ENCODE results near the gene LCA5.

The LCA5 gene

DNA sequence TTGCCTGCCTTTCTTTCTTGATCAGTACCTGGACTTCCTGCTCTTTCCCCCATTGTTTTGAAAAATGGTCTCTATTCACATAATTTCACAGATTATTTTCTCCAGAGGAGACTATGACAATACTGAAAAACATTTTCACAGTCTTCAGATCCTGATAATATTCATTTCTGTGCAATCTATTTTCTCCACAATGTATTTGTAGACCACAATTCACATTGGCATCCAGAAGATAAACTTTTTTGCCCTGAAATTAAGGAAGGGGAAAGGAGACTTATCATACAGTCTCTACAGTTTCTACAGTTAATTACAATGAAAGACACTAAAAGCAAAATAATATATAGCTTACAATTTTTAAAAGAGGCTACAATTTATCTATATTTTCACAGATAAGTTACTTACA is 18.4 kb downstream of the LCA5 start:
- Histone ChIP-seq H2BK5ac (ENCODE audit: low read depth, low read length, poor library complexity, severe bottlenecking) (no peak overlapping the region), H3K23ac (ENCODE audit: low read length in 2 of 2) (no peak overlapping the region), H4K8ac (ENCODE audit: low read length) (no peak overlapping the region), H3K4me3 (ENCODE audit: insufficient read depth in 1 of 2, low read depth in 1 of 2, low read length in 2 of 2) (no peak overlapping the region), H3K27ac (ENCODE audit: low read length, poor library complexity, severe bottlenecking) (no peak overlapping the region), H3K4ac (ENCODE audit: low read depth in 1 of 2, low read length in 2 of 2) (no peak overlapping the region), H3K27me3 (ENCODE audit: control insufficient read depth in 1 of 2, insufficient read depth in 1 of 2, low read length in 2 of 2) (no peaks in the 10 kb centered on the region), H3K14ac (ENCODE audit: low read length in 2 of 2) (no peak overlapping the region), H3K36me3 (ENCODE audit: control insufficient read depth in 1 of 2, insufficient read depth in 2 of 2, low read depth in 1 of 2, low read length in 2 of 2) (peaks cover 0 to 5% of the 10 kb centered on the region in 2 experiments), H3K18ac (ENCODE audit: low read depth in 1 of 2, low read length in 2 of 2) (no peak overlapping the region), H3K79me1 (replicated peaks; ENCODE audit: low read length, poor library complexity, severe bottlenecking) (no peaks in the 10 kb centered on the region), H2BK12ac (ENCODE audit: low read length in 2 of 2) (no peak overlapping the region), H3K4me2 (ENCODE audit: low read length, poor library complexity, severe bottlenecking) (no peak overlapping the region), H2BK120ac (ENCODE audit: low read depth, low read length) (no peak overlapping the region), H3K4me1 (ENCODE audit: control insufficient read depth, insufficient read depth, low read depth, low read length) (no peaks in the 10 kb centered on the region), H2AK5ac (ENCODE audit: low read length, severe bottlenecking) (no peak overlapping the region), H2AFZ (ENCODE audit: low read depth, low read length) (no peak overlapping the region), H2BK15ac (ENCODE audit: low read depth, poor library complexity, severe bottlenecking) (no peak overlapping the region), H4K91ac (ENCODE audit: low read length) (no peak overlapping the region), H3K9ac (ENCODE audit: low read length) (no peak overlapping the region), H3K9me3 (ENCODE audit: control insufficient read depth, low read length) (no peaks in the 10 kb centered on the region)
- DNase-seq, result no peak

DNA sequence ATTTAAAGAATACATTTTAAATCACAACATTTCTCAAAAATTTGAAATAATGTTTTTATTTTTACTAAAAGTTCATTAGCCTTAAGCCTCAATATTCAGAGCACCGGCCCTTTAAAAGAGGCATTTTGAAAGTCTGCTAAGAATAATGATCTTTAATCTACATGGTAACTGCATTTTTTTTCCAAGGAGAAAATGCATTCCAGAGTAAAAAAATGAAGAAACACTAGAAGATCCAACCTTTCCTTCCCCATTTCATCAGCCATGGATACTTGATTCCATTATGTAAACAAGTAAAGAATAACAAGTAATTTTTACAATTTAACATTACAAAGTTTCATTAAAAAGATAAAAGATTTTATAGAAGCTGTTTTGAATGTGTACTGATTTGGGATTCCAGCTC is 21.8 kb downstream of the LCA5 start:
- Histone ChIP-seq H2BK5ac (ENCODE audit: low read depth, low read length, poor library complexity, severe bottlenecking) (no peak overlapping the region), H3K9ac (ENCODE audit: low read length) (no peak overlapping the region), H3K4me2 (ENCODE audit: low read length, poor library complexity, severe bottlenecking) (no peak overlapping the region), H4K91ac (ENCODE audit: low read length) (no peak overlapping the region), H2AFZ (ENCODE audit: low read depth, low read length) (no peak overlapping the region), H4K8ac (ENCODE audit: low read length) (no peak overlapping the region), H3K9me3 (ENCODE audit: control insufficient read depth, low read length) (no peaks in the 10 kb centered on the region), H3K4me3 (ENCODE audit: insufficient read depth in 1 of 2, low read depth in 1 of 2, low read length in 2 of 2) (no peak overlapping the region), H3K27me3 (ENCODE audit: control insufficient read depth in 1 of 2, insufficient read depth in 1 of 2, low read length in 2 of 2) (no peaks in the 10 kb centered on the region), H3K79me1 (replicated peaks; ENCODE audit: low read length, poor library complexity, severe bottlenecking) (peaks cover 2% of the 10 kb centered on the region), H3K18ac (ENCODE audit: low read depth in 1 of 2, low read length in 2 of 2) (no peak overlapping the region), H3K4ac (ENCODE audit: low read depth in 1 of 2, low read length in 2 of 2) (no peak overlapping the region), H3K27ac (ENCODE audit: low read length, poor library complexity, severe bottlenecking) (no peak overlapping the region), H2BK12ac (ENCODE audit: low read length in 2 of 2) (no peak overlapping the region), H3K23ac (ENCODE audit: low read length in 2 of 2) (no peak overlapping the region), H2BK120ac (ENCODE audit: low read depth, low read length) (no peak overlapping the region), H3K4me1 (ENCODE audit: control insufficient read depth, insufficient read depth, low read depth, low read length) (no peaks in the 10 kb centered on the region), H3K14ac (ENCODE audit: low read length in 2 of 2) (no peak overlapping the region), H2BK15ac (ENCODE audit: low read depth, poor library complexity, severe bottlenecking) (no peak overlapping the region), H2AK5ac (ENCODE audit: low read length, severe bottlenecking) (no peak overlapping the region), H3K36me3 (ENCODE audit: control insufficient read depth in 1 of 2, insufficient read depth in 2 of 2, low read depth in 1 of 2, low read length in 2 of 2) (peaks cover 0 to 27% of the 10 kb centered on the region in 2 experiments)
- no CpG with 5 or more reads among the region's 1 CpG for WGBS
- DNase-seq, result no peak

DNA sequence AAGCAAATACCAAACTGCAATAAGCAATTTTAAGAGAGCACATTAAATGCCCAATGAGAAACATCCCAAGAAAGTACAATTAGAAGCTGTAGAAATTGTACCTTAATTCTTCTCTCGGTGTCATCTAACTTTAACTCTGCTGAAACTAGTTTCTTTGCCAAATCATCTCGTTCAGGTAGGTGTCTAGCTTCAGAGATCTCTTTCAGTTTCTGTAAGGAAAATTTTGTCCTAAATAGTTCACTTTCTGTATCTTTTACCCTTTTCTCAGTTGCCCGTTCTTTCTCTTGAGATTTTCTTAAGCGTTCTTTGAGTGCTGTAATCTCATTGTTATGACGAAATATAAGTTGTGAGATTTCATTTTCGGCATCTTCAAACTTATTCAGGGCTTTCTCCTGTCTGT is 24.1 kb downstream of the LCA5 start:
- Histone ChIP-seq H3K4me3 (ENCODE audit: insufficient read depth in 1 of 2, low read depth in 1 of 2, low read length in 2 of 2) (no peak overlapping the region), H4K8ac (ENCODE audit: low read length) (no peak overlapping the region), H3K36me3 (ENCODE audit: control insufficient read depth in 1 of 2, insufficient read depth in 2 of 2, low read depth in 1 of 2, low read length in 2 of 2) (peaks cover 0 to 22% of the 10 kb centered on the region in 2 experiments), H2AFZ (ENCODE audit: low read depth, low read length) (no peak overlapping the region), H3K4me1 (ENCODE audit: control insufficient read depth, insufficient read depth, low read depth, low read length) (no peaks in the 10 kb centered on the region), H3K27ac (ENCODE audit: low read length, poor library complexity, severe bottlenecking) (no peak overlapping the region), H2BK12ac (ENCODE audit: low read length in 2 of 2) (no peak overlapping the region), H4K91ac (ENCODE audit: low read length) (no peak overlapping the region), H3K79me1 (replicated peaks; ENCODE audit: low read length, poor library complexity, severe bottlenecking) (peaks cover 4% of the 10 kb centered on the region), H2BK15ac (ENCODE audit: low read depth, poor library complexity, severe bottlenecking) (no peak overlapping the region), H3K9ac (ENCODE audit: low read length) (no peak overlapping the region), H3K4ac (ENCODE audit: low read depth in 1 of 2, low read length in 2 of 2) (no peak overlapping the region), H3K14ac (ENCODE audit: low read length in 2 of 2) (no peak overlapping the region), H2BK120ac (ENCODE audit: low read depth, low read length) (no peak overlapping the region), H2BK5ac (ENCODE audit: low read depth, low read length, poor library complexity, severe bottlenecking) (no peak overlapping the region), H2AK5ac (ENCODE audit: low read length, severe bottlenecking) (no peak overlapping the region), H3K4me2 (ENCODE audit: low read length, poor library complexity, severe bottlenecking) (no peak overlapping the region), H3K23ac (ENCODE audit: low read length in 2 of 2) (no peak overlapping the region), H3K9me3 (ENCODE audit: control insufficient read depth, low read length) (no peaks in the 10 kb centered on the region), H3K27me3 (ENCODE audit: control insufficient read depth in 1 of 2, insufficient read depth in 1 of 2, low read length in 2 of 2) (no peaks in the 10 kb centered on the region), H3K18ac (ENCODE audit: low read depth in 1 of 2, low read length in 2 of 2) (no peak overlapping the region)
- no peak for DNase-seq
- WGBS, result 91% methylated on average over 5 of the region's 6 CpGs

DNA sequence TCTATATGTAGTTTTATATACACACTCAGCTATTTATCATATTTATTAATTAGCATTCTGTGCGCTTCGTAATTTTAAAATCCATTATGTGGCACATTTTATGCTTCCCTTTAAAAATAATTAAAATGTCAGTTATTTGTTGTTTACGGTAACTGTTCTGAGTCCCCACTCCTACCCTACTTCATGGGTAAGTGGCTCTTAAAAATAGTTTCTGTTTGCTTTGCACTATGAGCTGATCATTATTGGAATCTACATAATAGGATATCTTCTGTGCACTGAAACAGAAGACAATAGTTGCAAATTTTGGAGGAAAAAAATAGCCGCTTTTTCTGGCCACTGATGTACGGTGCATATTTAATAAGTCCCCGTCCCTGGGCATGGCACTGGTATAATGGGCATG is 25.2 kb downstream of the LCA5 start:
- WGBS, result no CpG with 5 or more reads among the region's 6 CpGs
- no peaks in the 10 kb centered on the region for H3K9me3 ChIP-seq (ENCODE audit: control insufficient read depth, low read length)
- H3K9ac ChIP-seq (ENCODE audit: low read length), result no peak overlapping the region
- no peak overlapping the region for H3K18ac ChIP-seq (ENCODE audit: low read depth in 1 of 2, low read length in 2 of 2)
- DNase-seq, result no peak
- peaks cover 0 to 26% of the 10 kb centered on the region in 2 experiments for H3K36me3 ChIP-seq (ENCODE audit: control insufficient read depth in 1 of 2, insufficient read depth in 2 of 2, low read depth in 1 of 2, low read length in 2 of 2)
- H3K4me3 ChIP-seq (ENCODE audit: insufficient read depth in 1 of 2, low read depth in 1 of 2, low read length in 2 of 2), result no peak overlapping the region
- H2AFZ ChIP-seq (ENCODE audit: low read depth, low read length), result no peak overlapping the region
- H3K23ac ChIP-seq (ENCODE audit: low read length in 2 of 2), result no peak overlapping the region
- no peak overlapping the region for H3K14ac ChIP-seq (ENCODE audit: low read length in 2 of 2)
- no peak overlapping the region for H2BK120ac ChIP-seq (ENCODE audit: low read depth, low read length)
- no peaks in the 10 kb centered on the region for H3K4me1 ChIP-seq (ENCODE audit: control insufficient read depth, insufficient read depth, low read depth, low read length)
- no peak overlapping the region for H2AK5ac ChIP-seq (ENCODE audit: low read length, severe bottlenecking)
- H3K27me3 ChIP-seq (ENCODE audit: control insufficient read depth in 1 of 2, insufficient read depth in 1 of 2, low read length in 2 of 2), result no peaks in the 10 kb centered on the region
- peaks cover 5% of the 10 kb centered on the region for H3K79me1 ChIP-seq (replicated peaks; ENCODE audit: low read length, poor library complexity, severe bottlenecking)
- H4K91ac ChIP-seq (ENCODE audit: low read length), result no peak overlapping the region
- no peak overlapping the region for H2BK15ac ChIP-seq (ENCODE audit: low read depth, poor library complexity, severe bottlenecking)
- H2BK12ac ChIP-seq (ENCODE audit: low read length in 2 of 2), result no peak overlapping the region
- H3K4ac ChIP-seq (ENCODE audit: low read depth in 1 of 2, low read length in 2 of 2), result no peak overlapping the region
- no peak overlapping the region for H3K27ac ChIP-seq (ENCODE audit: low read length, poor library complexity, severe bottlenecking)
- no peak overlapping the region for H4K8ac ChIP-seq (ENCODE audit: low read length)
- H3K4me2 ChIP-seq (ENCODE audit: low read length, poor library complexity, severe bottlenecking), result no peak overlapping the region
- H2BK5ac ChIP-seq (ENCODE audit: low read depth, low read length, poor library complexity, severe bottlenecking), result no peak overlapping the region

All from mesenchymal stem cell (in vitro differentiated cells and primary cell).